Hematopoietic multipotent progenitor cell treated with erythropoietin and hydrocortisone succinate and interleukin-3 and kit ligand, for 15 days (in vitro differentiated cells): ENCODE measurements around the gene KRTAP3-3.
"Not testable (repeated sequence)": the region's sequence is repeated elsewhere in the genome, so short reads cannot be mapped to it uniquely, and the experiment has no call there.

Experiments used
- DNase-seq: peaks from one replicate; pipeline ENCODE4 v3.0.0-alpha.2; 2015; ENCODE audit warnings: low spot score

Gene KRTAP3-3

GRCh38 chr17:40993839-40994238, at the start of gene KRTAP3-3:
Gene KRTAP3-3 (minus strand): TSS chr17:40994164. CDS start chr17:40994097, 67 bp downstream.
- no peak for DNase-seq

GRCh38 chr17:41042953-41043352, 49.0 kb upstream of the KRTAP3-3 start:
- no peak for DNase-seq

GRCh38 chr17:41040783-41041571, 47.0 kb upstream of the KRTAP3-3 start, which contains the start of gene KRTAP1-1:
Gene KRTAP1-1 (minus strand): TSS chr17:41041450. CDS start chr17:41041397, 53 bp downstream.
- not testable (repeated sequence) for DNase-seq

- no peak for DNase-seq
Observed at GRCh38 chr17:41037853-41038350, 43.9 kb upstream of the KRTAP3-3 start.

GRCh38 chr17:41034346-41034935, 40.5 kb upstream of the KRTAP3-3 start, which contains the start of gene KRTAP1-3:
Gene KRTAP1-3 (minus strand): TSS chr17:41034874. CDS start chr17:41034821, 53 bp downstream.
- not testable (repeated sequence) for DNase-seq

GRCh38 chr17:41029633-41030245, 35.8 kb upstream of the KRTAP3-3 start, which contains the start of gene KRTAP1-4:
Gene KRTAP1-4 (minus strand): TSS chr17:41030195. CDS start chr17:41030078, 117 bp downstream.
- DNase-seq = no peak

- DNase-seq = no peak
Observed at GRCh38 chr17:41026715-41027471, 32.9 kb upstream of the KRTAP3-3 start, which contains the start of gene KRTAP1-5. Gene KRTAP1-5 (minus strand): TSS chr17:41027208. CDS start chr17:41027155, 53 bp downstream.

GRCh38 chr17:41024697-41025096, 30.7 kb upstream of the KRTAP3-3 start:
- DNase-seq = no peak

- no peak for DNase-seq
Observed at GRCh38 chr17:41020336-41020735, 26.4 kb upstream of the KRTAP3-3 start.

GRCh38 chr17:41019415-41019814, 25.5 kb upstream of the KRTAP3-3 start:
- DNase-seq = no peak

GRCh38 chr17:41018541-41018940, 24.6 kb upstream of the KRTAP3-3 start:
- DNase-seq = no peak

GRCh38 chr17:41016578-41017215, 22.7 kb upstream of the KRTAP3-3 start:
- DNase-seq = no peak

- DNase-seq = no peak
Observed at GRCh38 chr17:41015454-41015853, 21.5 kb upstream of the KRTAP3-3 start.

GRCh38 chr17:41013606-41014005, 19.6 kb upstream of the KRTAP3-3 start:
- no peak for DNase-seq

GRCh38 chr17:41013181-41013580, 19.2 kb upstream of the KRTAP3-3 start:
- DNase-seq = no peak

GRCh38 chr17:41012326-41013120, 18.6 kb upstream of the KRTAP3-3 start:
- DNase-seq = no peak

GRCh38 chr17:41010441-41010840, 16.5 kb upstream of the KRTAP3-3 start:
- no peak for DNase-seq

- DNase-seq = no peak
Observed at GRCh38 chr17:41009936-41010335, 16.0 kb upstream of the KRTAP3-3 start.

- DNase-seq = no peak
Observed at GRCh38 chr17:41009301-41009760, 15.4 kb upstream of the KRTAP3-3 start.

GRCh38 chr17:41008811-41009210, 14.8 kb upstream of the KRTAP3-3 start, which contains the start of gene KRTAP3-1:
Gene KRTAP3-1 (minus strand): TSS chr17:41009128. CDS start chr17:41009074, 54 bp downstream.
- DNase-seq = no peak
